Esophagus (tissue), 2 donors: Measurements from ENCODE around the gene LRP6. TPM values are rescaled to one million over a fixed set of nuclear protein-coding genes. Genes with fewer than 3 reads are reported as not detected.

ENCODE experiments used
- H3K27ac ChIP-seq, 2 donors: one replicate each; pipeline ENCODE4 v1.5.1; 2013; ENCODE audit warnings: low read depth in 2 of 2, mild to moderate bottlenecking in 2 of 2, inconsistent platforms in 1 of 2, low read length in 1 of 2, moderate library complexity in 1 of 2
- H3K27me3 ChIP-seq, 2 donors: one replicate each; pipeline ENCODE4 v1.6.1; 2013; ENCODE audit warnings: low read length in 2 of 2, control low read depth in 1 of 2, mild to moderate bottlenecking in 1 of 2; ENCODE audit not compliant: insufficient read depth in 2 of 2, control insufficient read depth in 1 of 2
- H3K36me3 ChIP-seq, 2 donors: one replicate each; pipeline ENCODE4 v1.6.1; 2013; ENCODE audit warnings: low read length in 1 of 2; ENCODE audit not compliant: control insufficient read depth in 2 of 2, insufficient read depth in 2 of 2
- H3K4me1 ChIP-seq, 2 donors: one replicate each; pipeline ENCODE4 v1.6.1; 2013; ENCODE audit warnings: low read length in 1 of 2; ENCODE audit not compliant: control insufficient read depth in 2 of 2, insufficient read depth in 2 of 2
- H3K4me3 ChIP-seq, 2 donors: one replicate each; pipeline ENCODE4 v1.5.1; 2013; ENCODE audit warnings: low read length in 2 of 2, mild to moderate bottlenecking in 2 of 2, low read depth in 1 of 2, moderate library complexity in 1 of 2
- H3K9me3 ChIP-seq, 2 donors: one replicate each; pipeline ENCODE4 v1.6.1; 2013; ENCODE audit warnings: mild to moderate bottlenecking in 2 of 2, low read depth in 1 of 2, low read length in 1 of 2, moderate library complexity in 1 of 2; ENCODE audit not compliant: control insufficient read depth in 2 of 2, insufficient read depth in 1 of 2
- WGBS, 2 donors: extraction: QIAGEN DNeasy Blood & Tissue Kit; methylation state at CpG; one replicate each; pipeline ENCODE4 v1.1.7; 2013; 5-methylcytosine and 5-hydroxymethylcytosine counted together
- polyA plus RNA-seq, 2 donors: library from polyadenylated mRNA; stranded (reverse); fragments of 200-250 nt; gene quantifications; one replicate each; pipeline ENCODE4 v1.2.3, GENCODE V29; 2013
- donor health status: healthy with polysubstance abuse.
- donor health status: Bipolar disorder and iron deficiency.

Gene LRP6
- polyA plus RNA-seq, 2 donors, result 2.5 TPM

GRCh38 chr12:12219664-12220063, 47.2 kb downstream of the LRP6 start:
- Histone ChIP-seq H3K36me3 (no peaks in the 10 kb centered on the region), H3K27me3 (no peaks in the 10 kb centered on the region), H3K9me3 (no peaks in the 10 kb centered on the region), H3K4me3 (no peak overlapping the region), H3K4me1 (no peaks in the 10 kb centered on the region), H3K27ac (no peak overlapping the region)
- 90 to 93% methylated on average over 9 of the region's 9 CpGs for WGBS, 2 donors

- WGBS, 2 donors, result 84 to 92% methylated on average over 5 of the region's 5 CpGs
These were observed 49.9 kb downstream of the LRP6 start for GRCh38 chr12:12217018-12217359.

GRCh38 chr12:12216349-12217017, 50.4 kb downstream of the LRP6 start:
- 49 to 68% methylated on average over 3 of the region's 3 CpGs for WGBS, 2 donors
- Histone ChIP-seq H3K27me3 (no peaks in the 10 kb centered on the region), H3K4me1 (no peaks in the 10 kb centered on the region), H3K9me3 (no peaks in the 10 kb centered on the region), H3K36me3 (no peaks in the 10 kb centered on the region), H3K4me3 (no peak overlapping the region), H3K27ac (no peak overlapping the region)

More at GRCh38 chr12:12217018-12217359, 49.9 kb downstream of the LRP6 start:
- no peaks in the 10 kb centered on the region for H3K36me3 ChIP-seq
- no peak overlapping the region for H3K4me3 ChIP-seq
- H3K27ac ChIP-seq, result no peak overlapping the region
- H3K9me3 ChIP-seq, result no peaks in the 10 kb centered on the region
- H3K4me1 ChIP-seq, result no peaks in the 10 kb centered on the region
- H3K27me3 ChIP-seq, result no peaks in the 10 kb centered on the region

- Histone ChIP-seq H3K4me1 (no peaks in the 10 kb centered on the region), H3K27ac (no peak overlapping the region), H3K27me3 (no peaks in the 10 kb centered on the region), H3K4me3 (no peak overlapping the region), H3K36me3 (no peaks in the 10 kb centered on the region), H3K9me3 (no peaks in the 10 kb centered on the region)
- 57 to 60% methylated on average over 3 of the region's 3 CpGs for WGBS, 2 donors
These were observed 52.2 kb downstream of the LRP6 start for GRCh38 chr12:12214635-12215131.

- Histone ChIP-seq H3K4me3 (no peak overlapping the region), H3K27ac (no peak overlapping the region), H3K36me3 (no peaks in the 10 kb centered on the region), H3K4me1 (no peaks in the 10 kb centered on the region), H3K27me3 (no peaks in the 10 kb centered on the region), H3K9me3 (no peaks in the 10 kb centered on the region)
These were observed 52.6 kb downstream of the LRP6 start for GRCh38 chr12:12214201-12214600.

- Histone ChIP-seq H3K36me3 (no peaks in the 10 kb centered on the region), H3K4me3 (no peak overlapping the region), H3K4me1 (no peaks in the 10 kb centered on the region), H3K27ac (no peak overlapping the region), H3K9me3 (no peaks in the 10 kb centered on the region), H3K27me3 (no peaks in the 10 kb centered on the region)
- WGBS, 2 donors, result 59 to 67% methylated on average over 1 of the region's 1 CpG
These were observed 54.1 kb downstream of the LRP6 start for GRCh38 chr12:12212769-12213168.

- WGBS, 2 donors, result 82% methylated on average over 5 of the region's 5 CpGs
These were observed 55.9 kb downstream of the LRP6 start for GRCh38 chr12:12210983-12211382.

GRCh38 chr12:12210416-12210815, 56.4 kb downstream of the LRP6 start:
- WGBS, 2 donors, result 88 to 90% methylated on average over 1 of the region's 1 CpG
- Histone ChIP-seq H3K4me1 (no peaks in the 10 kb centered on the region), H3K27ac (no peak overlapping the region), H3K4me3 (no peak overlapping the region), H3K36me3 (no peaks in the 10 kb centered on the region), H3K9me3 (no peaks in the 10 kb centered on the region), H3K27me3 (no peaks in the 10 kb centered on the region)

More at GRCh38 chr12:12210983-12211382, 55.9 kb downstream of the LRP6 start:
- no peaks in the 10 kb centered on the region for H3K27me3 ChIP-seq
- H3K4me1 ChIP-seq, result no peaks in the 10 kb centered on the region
- H3K36me3 ChIP-seq, result no peaks in the 10 kb centered on the region
- no peaks in the 10 kb centered on the region for H3K9me3 ChIP-seq
- H3K27ac ChIP-seq, result no peak overlapping the region
- no peak overlapping the region for H3K4me3 ChIP-seq

- Histone ChIP-seq H3K27ac (no peak overlapping the region), H3K27me3 (no peaks in the 10 kb centered on the region), H3K36me3 (no peaks in the 10 kb centered on the region), H3K9me3 (no peaks in the 10 kb centered on the region), H3K4me1 (no peaks in the 10 kb centered on the region), H3K4me3 (no peak overlapping the region)
- WGBS, 2 donors, result 95 to 96% methylated on average over 3 of the region's 3 CpGs
These were observed 57.2 kb downstream of the LRP6 start for GRCh38 chr12:12209675-12210074.

- 68 to 73% methylated on average over 3 of the region's 3 CpGs for WGBS, 2 donors
- Histone ChIP-seq H3K9me3 (no peaks in the 10 kb centered on the region), H3K4me1 (no peaks in the 10 kb centered on the region), H3K27ac (no peak overlapping the region), H3K27me3 (no peaks in the 10 kb centered on the region), H3K4me3 (no peak overlapping the region), H3K36me3 (no peaks in the 10 kb centered on the region)
These were observed 57.8 kb downstream of the LRP6 start for GRCh38 chr12:12209043-12209442.
